HPDE6-E6E7 (cell line): ENCODE results near the gene GRIK4.
"Not testable (repeated sequence)": the region's sequence is repeated elsewhere in the genome, so short reads cannot be mapped to it uniquely, and the experiment has no call there.

ENCODE experiments used
- DNase-seq: peaks from one replicate; pipeline ENCODE4 v3.0.0; 2011; ENCODE audit warnings: missing footprints; ENCODE audit errors: extremely low spot score

The GRIK4 gene

DNA sequence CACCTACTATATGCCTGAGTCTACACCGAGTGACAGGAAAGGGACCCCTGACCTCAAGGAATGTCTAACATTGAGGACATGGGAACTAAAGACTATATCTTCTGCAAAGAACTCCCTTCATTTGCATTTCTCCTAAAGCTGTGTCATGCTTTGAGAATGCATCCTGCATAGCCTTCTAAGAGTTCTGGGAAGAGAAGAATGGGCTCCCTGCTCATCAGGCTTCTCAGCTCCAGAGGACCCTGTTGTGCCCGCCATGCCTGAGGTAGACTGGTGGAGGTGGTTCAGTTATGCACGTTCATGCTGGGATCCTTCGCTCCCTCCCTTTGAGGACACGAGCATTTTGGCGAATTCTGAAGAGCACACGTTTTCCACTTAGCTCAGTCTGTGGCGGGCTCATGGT lies 63.3 kb downstream of the GRIK4 start:
- no peak for DNase-seq

DNA sequence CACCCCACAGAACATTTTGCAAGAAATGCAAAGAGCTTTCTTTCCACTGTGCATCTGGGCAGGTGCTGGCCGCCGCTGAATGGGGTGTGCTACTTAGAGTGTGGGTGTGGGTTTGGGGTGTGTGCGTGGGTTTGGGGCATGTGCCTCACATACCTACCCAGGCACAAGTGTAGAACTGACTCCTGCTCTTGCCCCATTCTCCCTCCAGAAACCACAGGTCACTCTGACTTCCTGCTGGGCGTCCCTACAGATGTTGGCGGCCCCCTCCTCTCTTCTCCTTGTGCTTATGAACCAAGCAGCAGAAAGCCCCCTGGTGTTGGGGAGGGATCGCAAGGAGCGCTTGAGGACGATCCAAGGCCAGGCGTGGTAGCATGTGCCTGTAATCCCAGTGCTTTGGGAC lies 63.9 kb downstream of the GRIK4 start:
- DNase-seq, result no peak

DNA sequence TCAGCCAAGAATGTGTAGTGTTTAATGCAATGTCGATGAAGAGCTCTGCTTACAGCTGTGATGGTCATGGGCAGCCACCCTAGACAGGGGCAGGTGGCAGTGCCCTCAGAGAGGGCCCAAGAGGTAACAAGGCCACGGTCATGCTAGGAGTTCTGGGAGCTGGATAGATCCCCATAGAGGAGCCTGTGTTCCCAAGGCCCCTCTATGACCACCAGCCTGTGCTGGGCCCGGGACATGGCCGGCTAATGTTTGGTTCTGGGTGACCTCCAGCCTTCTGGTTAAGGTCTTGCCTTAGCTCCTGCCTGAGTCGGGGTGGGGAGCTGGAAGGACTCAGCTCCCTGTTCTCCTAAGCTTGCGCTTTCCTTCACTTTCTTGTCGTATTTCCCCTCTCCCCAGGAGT lies 65.1 kb downstream of the GRIK4 start:
- DNase-seq, result no peak

DNA sequence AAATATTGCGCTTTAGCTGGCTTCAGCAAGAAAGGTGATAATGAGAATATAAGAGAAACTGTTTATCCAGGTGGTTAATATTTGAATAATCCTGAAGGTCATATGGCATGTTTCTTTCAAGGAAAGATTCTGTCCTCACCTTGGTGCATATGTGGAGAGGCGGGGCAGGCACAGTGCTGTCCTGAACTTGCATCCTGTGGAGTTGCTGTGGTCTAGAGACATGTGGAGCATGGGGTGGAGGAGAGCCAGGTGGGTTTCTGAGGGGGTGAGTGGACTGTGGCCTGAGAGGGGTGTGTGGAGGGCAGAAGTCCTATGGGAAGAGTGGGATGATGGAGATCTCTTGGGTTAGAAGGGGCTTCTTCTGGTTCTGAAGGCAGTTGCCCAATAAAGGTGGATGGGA lies 65.5 kb downstream of the GRIK4 start:
- no peak for DNase-seq

DNA sequence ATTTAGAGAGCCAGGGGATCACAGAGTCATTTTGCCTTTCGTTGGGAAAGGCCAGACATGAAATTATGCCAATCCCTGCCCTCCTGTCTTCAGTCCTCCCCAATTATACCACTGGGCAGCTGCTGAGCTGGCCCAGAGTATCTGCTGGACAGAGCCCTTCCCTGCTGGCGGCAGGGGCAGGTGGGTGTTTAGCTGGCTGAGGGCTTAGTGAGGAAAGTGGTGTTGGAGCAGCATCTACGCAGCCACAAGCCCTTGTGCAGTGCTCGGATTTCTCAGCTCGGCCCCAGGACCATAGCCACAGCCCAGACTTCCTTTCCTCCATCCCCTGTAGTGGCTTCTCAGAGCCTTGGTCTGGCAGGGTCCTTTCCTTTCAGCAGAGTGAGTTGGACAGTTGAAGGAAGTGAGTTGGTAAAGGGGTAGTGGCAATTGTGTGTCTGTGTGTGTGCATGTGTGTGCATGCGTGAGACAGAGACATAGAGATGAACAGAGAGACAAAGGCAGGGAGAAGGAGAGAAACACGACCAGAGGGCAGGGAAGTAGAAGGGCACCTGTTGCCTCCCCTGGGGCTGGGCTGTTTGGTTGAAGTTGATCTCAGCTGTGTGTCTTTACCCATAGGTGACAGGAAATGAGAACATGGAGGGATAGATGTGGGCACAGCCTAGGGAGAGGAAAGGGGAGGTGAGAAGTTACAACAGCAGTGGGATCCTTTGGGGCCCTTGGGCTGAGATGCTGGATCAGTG lies 66.2 kb downstream of the GRIK4 start:
- DNase-seq, result no peak

DNA sequence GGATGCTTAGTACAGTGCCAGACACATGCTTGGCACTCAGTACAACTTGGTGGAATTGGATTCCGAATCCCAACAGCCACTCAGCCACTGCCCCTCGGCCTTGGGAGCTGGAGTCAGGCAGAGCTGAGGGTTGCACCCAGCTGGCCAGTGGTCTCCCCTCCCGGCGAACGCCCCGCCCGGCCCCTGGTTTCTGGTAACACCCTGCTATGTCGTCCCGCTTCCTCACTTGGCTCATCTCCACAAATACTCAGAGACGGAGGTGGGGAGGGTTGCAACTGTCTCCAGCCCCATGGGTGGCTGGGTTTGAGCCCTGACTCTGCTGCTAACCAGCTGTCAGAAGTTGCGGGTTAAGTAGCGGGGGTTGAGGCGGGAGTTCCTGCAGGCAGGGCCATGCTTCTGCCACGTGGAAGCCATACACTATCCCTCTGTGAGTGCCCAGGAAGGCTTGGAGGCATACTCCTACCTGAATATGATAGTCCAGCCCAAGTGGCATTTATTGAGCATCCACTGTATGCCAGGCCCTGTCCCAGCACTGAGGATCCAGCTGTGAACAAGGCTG lies 67.1 kb downstream of the GRIK4 start:
- no peak for DNase-seq

DNA sequence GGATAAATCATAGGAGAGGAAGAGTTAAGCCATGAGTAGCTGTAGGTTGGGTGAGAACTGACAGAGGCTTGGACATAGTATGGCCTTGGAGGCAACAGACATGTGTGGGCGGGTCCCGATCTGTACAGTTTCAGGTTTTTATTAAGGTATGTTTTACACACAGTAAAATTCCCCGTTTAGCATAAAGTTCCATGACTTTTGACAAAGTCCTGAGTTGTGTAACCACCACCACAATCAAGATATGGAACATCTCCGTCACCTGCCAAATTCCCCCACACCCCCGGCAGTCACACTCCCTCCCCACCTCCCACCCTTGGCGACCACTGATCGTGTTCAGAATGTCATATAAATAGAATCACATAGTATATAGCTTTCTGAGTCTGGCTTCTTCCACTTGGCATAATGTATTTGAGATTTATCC lies 68.1 kb downstream of the GRIK4 start:
- no peak for DNase-seq

DNA sequence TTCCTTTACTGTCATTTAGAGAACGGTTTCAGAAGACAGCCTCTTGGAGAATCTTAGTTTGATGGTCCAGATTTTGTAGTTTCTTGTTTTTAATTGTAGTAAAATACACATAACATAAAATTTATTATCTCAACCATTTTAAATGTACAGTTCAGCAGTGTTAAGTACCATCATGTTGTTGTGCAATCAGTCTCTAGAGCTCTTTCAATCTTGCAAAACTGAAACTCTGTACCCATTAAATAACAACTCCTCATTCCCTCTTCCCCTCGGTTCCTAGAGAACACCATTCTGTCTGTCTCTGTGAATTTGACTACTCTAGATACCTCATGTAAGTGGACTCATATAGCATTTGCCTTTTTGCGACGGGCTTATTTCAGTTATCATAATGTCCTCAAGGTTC lies 69.8 kb downstream of the GRIK4 start:
- DNase-seq, result no peak

DNA sequence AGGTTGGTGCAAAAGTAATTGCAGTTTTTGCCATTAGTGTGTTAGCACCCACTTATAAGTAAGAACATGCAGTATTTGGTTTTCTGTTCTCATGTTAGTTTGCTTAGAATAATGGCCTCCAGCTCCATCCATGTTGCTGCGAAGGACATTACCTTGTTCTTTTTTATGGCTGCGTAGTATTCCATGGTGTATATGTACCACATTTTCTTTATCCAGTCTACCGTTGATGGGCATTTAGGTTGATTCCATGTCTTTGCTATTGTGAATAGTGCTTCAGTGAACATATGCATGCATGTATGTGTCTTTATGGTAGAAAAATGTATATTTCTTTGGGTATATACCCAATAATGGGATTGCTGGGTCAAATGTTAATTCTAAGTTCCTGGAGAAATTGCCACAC lies 71.0 kb downstream of the GRIK4 start:
- DNase-seq, result not testable (repeated sequence)

DNA sequence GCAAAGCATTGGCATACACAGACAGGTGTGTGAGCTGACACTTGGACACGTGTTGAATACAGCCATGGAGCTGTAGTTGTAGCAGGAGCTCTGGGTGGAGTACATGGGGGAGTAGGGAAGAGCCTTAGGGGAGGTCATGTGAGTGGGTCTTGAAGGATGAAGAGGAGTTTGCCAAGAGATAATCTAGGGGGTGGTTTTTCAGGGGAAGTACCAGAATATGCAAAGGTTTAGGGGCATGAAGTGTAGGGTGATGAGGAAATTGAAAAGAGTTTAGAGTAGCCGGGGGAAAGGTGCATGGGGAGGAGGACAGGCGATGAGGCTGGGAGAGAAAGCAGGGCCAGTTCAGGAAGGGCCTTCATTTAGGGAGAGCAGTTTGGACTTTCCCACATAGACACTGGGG lies 74.5 kb downstream of the GRIK4 start:
- DNase-seq, result no peak

DNA sequence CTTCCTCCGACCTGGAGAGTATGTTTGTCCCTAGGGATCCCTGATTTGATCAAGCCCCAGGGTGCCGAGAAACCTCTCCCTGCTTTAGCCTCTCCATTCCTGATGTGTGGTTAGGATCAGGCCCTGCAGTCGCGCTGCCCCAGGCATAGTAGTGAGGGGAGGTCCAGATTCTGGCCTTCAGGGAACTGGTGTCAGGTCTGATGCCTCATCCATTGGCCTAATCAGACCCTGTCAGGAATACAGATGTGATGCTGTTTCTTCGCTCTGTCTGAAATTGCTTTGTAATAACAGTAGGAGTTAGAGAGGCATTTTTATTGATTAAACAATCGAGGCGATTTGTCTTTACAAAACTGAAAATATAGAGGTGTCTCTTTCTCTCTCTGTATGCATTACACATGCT lies 75.2 kb downstream of the GRIK4 start:
- no peak for DNase-seq

DNA sequence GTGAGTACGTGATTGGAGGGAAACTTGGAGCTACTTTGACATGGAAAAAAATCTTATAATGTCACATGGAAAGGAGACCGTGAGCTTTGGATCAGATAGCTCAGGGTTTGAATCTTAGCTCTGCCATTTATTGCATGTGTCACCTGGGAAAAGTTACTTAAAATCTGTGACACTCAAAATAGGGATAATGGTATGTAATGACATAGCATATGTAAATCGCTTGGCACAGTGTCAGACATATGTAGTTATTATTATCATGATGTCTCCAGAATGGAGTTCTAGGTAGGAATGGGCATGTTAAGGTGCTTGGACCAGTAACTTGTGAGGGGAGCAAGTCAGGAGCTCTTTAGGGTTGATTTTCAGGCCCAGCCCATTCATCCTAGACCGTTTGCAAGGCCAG lies 75.8 kb downstream of the GRIK4 start:
- no peak for DNase-seq

DNA sequence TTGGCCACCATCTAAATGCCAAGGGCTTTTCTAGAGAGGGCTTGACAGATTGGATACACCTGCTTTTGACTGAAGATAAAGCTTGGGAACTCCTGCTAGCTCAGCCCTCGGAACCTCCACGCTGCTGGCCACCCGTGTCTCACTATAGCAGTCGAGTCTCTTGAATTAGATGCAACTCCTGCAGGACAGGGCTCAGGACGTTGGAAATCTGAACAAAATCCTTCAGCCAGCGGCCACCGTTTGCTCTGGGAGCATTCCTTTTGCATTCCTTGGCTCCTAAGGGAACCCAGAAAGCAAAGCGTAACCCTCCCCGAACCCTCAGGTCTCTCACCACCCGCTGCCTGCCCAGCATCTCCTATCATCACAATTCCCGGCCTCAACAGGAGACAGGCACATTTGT lies 77.8 kb downstream of the GRIK4 start:
- DNase-seq, result no peak

DNA sequence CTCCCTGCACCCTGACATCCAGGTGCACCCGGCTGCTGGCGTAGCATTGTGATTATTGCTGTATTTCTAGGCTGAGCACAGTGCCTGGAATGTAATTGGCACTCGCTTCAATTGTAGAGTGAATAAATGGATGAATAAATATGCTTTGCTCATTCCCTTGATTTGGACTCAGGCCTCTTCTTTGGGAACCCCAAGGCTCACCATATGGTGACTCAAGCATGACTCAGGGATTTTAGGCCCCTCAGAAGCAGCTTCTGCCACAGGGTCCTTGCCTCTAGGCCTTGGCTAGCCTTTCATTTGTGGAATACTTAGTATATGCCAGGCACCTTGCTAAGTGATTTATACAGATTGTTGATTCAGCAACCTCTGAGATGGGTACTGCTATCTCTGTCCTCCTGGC lies 78.9 kb downstream of the GRIK4 start:
- DNase-seq, result no peak

DNA sequence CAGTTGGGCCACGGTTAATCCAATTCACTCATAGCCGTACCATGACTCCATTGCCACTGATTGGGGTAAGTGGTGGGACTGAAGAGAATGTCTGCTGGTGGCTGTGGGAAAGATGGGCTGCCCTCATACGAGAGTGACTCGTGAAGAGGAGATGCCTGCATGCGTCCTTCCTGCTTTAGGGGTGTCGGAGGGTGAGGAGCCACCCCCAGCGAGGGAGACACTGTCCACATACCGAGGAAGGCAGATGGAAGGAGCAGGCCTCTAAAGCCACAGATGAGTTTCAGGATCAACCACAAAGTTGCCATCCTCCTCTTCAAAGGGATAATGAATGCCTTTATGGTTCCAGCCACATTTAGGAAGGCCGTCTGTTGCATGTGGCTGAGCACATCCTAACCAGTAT lies 83.2 kb downstream of the GRIK4 start:
- DNase-seq, result no peak

DNA sequence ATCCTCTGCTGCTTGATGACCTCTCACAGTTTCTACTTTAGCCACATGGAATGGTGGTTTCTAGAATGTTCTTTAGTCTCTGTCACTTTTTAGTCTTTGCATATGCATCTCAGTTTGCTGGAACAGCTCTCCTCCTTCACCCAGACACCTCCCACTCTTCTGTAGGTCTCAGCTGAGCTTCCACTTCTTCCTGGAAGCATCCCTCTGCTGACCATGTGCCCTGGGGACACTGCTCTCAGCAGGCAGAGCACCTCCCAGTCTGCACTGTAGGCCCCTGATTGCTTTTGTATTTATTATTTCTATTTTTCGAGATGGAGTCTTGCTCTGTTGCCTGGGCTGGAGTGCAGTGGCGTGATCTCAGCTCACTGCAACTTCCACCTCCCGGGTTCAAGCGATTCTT lies 84.0 kb downstream of the GRIK4 start:
- no peak for DNase-seq

DNA sequence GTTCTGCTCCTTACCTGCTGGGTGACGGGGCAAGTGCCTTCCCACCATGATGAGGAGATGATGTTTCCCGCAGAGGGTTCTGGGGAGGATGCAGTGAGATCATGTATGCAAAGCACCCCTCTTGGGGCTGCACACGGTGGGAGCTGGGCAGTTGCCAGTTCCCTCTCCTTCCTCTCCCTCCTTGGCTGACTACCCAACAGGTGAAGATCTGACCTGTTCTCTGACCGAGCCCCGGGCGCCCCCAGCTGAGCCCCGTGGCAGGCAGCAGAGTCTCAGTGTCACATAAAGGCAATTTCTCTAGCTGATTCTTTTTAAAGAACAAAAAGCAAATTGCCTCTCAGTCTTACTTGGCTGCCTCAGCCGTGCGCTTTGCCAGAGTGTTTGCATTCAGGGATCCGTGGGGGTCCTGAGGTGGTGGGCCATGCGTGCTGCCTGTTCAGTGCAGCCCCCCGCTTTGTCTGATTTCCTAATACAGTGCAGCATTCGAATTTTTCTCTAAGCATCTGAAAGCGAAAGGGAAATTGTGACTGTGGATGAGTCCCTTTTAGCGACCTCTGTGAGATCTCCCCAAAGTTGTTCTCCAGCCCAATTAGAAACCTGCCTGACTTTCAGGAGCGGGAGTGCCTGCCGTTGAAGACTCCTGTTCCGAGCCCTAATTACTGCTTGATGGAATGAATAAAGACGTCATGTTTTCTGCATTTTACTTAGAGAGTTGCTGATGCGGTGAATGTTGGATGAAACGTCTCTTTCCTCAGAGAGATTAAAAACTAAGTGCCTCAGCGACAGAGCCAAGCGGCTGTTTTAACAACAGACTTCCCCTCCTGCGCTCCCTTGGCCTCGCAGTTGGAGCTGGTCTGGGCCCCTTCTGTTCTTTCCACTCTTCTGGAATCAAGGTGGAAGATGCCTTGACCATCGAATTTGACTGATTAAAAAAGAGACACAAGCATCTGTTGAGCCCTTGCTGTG lies 86.0 kb downstream of the GRIK4 start:
- no peak for DNase-seq

DNA sequence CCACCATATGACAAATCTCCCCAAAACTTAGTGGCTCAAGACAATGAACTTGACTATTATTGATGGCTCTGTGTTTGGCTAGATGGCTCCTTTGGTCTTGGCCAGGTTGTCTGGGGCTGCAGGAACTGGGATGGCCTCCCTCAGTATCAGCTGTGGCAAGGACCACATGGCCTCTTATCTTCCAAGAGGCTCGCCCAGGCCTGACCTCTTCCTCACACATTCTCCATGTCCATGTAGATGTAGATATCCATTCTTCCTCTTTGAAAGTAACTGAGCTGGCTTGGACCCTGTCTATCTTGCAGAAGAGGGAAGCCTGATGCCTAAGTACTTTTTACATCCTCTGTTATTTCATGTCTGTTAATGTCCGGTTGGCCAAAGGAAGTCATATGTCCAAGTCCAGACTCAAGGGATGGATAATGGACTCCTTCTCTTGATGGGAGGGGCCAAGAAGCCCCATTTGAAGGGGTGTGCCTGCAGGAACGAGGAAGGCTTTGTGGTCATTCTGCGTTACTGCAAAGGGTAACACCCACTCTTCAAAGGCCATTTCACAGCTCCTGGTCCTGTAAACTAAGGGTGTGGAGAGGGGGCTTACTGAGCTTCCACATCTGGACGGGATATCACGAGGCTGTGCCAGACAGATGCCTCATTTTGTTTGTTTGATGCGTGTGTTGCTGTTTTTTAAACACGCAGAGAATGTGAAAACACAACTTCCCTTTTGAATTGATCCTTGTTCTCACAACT lies 87.1 kb downstream of the GRIK4 start:
- no peak for DNase-seq

DNA sequence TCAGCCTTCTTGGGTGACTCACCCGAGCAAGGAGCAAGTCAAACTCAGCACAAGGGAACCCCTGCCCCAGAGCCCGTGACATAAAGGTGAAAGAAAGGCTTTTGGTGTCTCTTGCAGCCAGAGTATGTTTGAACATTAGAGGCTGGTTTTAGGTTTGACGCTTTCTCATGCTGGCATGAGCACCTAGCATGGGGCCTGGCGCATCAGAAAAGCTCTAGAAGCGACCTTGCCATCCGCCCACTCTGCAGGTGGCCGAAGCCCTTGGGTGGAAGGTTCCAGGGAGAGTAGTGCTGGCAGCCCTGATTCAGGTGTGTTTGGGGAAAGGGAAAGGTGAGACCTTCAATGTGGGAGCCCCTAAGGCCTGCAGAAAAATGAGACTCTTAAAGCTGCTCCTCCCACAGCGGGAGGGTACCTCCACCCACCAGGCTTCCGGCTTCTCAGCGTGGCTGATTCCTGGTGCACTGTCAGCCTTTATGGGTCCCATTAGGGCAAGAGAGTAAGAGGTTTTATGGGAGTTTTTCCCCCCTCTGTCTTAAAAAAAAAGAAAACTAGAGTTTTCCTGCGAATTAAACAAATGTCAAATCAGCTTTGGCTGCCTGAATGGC lies 88.4 kb downstream of the GRIK4 start:
- DNase-seq, result no peak

DNA sequence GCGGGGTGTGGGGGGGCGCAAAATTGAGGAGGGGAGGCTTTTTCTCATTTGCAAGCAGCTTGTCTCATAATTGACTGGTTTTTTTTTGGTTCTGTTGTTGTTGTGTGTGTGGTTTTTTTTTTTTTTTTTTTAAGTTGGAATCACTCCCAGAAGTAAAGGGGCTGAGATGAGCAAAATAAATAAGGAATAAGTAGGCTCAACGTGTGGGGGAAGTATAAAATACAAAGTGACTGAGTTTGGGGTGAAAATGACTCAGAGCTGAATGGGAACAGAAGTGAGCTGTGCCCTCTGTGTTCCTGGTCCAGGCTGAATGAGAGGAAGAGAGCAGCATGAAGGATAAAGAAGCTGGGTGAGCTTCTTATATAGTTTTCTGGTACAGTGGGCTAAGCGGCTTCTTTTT lies 90.0 kb downstream of the GRIK4 start:
- DNase-seq, result no peak

DNA sequence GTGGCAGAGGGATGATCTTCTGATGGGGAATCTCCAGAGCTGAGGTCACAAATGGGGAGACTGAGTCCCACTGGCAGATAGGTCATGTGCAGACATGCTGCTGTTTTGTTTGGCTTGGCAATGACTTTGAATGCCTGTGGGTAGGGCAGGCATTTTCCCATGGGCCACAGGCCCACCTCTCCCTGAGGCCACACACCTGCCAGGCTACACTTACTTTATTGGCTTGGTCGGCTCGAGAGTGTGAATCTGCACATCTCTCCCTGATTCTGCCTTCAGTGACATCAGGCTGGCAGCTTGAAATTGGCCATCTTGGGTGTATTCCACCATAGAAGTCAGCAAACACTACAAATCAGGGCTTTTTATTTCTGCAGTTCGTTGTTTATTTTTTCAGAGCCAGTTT lies 91.5 kb downstream of the GRIK4 start:
- no peak for DNase-seq

DNA sequence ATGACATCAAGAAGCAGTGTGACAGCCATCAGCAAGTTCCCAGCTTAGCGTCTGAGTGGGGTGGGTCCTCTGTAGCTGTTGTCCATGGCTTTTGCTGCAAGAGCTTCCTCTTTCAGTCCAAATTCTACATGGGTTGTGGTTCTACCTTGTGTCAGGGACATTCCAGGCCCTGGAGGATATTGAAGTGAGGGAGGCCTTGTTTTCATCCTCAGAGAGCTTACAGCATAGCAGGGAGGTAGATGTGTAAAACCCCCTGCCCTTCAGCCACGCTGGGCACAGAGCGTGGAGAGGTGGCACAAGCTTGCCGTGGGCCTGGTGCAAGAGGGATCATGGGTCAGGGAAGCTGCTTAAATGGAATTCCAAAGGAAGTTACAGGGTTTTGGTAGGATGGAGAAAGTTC lies 93.9 kb downstream of the GRIK4 start:
- no peak for DNase-seq
